Astrocyte of the cerebellum (primary cell): ENCODE results near the gene SH3BP4.

Experiments
- DNase-seq: peaks from one replicate; pipeline ENCODE4 v3.0.0-alpha.2; 2011; ENCODE audit warnings: low read depth
- H3K4me3 ChIP-seq: 2 replicates; pipeline ENCODE4 v1.5.1; 2011; ENCODE audit warnings: mild to moderate bottlenecking, low read depth, low read length, moderate library complexity
- in situ Hi-C: cut with HindIII; loops from 2 replicates; pipeline ENCODE4 v1.10.0; 2017; ENCODE audit warnings: low sequenced_read_pairs
- TF ChIP-seq, protein P1 (sequence below): IDR thresholded peaks from 2 replicates; pipeline ENCODE4 v1.5.1; 2012; ENCODE audit warnings: low read length, low read depth, moderate library complexity, mild to moderate bottlenecking; ENCODE audit errors: missing control alignments

Gene SH3BP4

DNA sequence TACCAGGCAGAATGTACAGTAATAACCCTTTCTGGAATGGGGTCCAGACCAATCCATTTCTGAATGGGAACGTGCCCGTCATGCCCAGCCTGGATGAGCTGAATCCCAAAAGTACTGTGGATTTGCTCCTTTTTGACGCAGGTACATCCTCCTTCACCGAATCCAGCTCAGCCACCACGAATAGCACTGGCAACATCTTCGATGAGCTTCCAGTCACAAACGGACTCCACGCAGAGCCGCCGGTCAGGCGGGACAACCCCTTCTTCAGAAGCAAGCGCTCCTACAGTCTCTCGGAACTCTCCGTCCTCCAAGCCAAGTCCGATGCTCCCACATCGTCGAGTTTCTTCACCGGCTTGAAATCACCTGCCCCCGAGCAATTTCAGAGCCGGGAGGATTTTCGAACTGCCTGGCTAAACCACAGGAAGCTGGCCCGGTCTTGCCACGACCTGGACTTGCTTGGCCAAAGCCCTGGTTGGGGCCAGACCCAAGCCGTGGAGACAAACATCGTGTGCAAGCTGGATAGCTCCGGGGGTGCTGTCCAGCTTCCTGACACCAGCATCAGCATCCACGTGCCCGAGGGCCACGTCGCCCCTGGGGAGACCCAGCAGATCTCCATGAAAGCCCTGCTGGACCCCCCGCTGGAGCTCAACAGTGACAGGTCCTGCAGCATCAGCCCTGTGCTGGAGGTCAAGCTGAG is 89.6 kb downstream of the SH3BP4 start:
- TF ChIP-seq, protein P1, sequence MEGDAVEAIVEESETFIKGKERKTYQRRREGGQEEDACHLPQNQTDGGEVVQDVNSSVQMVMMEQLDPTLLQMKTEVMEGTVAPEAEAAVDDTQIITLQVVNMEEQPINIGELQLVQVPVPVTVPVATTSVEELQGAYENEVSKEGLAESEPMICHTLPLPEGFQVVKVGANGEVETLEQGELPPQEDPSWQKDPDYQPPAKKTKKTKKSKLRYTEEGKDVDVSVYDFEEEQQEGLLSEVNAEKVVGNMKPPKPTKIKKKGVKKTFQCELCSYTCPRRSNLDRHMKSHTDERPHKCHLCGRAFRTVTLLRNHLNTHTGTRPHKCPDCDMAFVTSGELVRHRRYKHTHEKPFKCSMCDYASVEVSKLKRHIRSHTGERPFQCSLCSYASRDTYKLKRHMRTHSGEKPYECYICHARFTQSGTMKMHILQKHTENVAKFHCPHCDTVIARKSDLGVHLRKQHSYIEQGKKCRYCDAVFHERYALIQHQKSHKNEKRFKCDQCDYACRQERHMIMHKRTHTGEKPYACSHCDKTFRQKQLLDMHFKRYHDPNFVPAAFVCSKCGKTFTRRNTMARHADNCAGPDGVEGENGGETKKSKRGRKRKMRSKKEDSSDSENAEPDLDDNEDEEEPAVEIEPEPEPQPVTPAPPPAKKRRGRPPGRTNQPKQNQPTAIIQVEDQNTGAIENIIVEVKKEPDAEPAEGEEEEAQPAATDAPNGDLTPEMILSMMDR, result no peak
- H3K4me3 ChIP-seq, result no peak overlapping the region
- in situ Hi-C loops, result no loop called here
- DNase-seq, result no peak

DNA sequence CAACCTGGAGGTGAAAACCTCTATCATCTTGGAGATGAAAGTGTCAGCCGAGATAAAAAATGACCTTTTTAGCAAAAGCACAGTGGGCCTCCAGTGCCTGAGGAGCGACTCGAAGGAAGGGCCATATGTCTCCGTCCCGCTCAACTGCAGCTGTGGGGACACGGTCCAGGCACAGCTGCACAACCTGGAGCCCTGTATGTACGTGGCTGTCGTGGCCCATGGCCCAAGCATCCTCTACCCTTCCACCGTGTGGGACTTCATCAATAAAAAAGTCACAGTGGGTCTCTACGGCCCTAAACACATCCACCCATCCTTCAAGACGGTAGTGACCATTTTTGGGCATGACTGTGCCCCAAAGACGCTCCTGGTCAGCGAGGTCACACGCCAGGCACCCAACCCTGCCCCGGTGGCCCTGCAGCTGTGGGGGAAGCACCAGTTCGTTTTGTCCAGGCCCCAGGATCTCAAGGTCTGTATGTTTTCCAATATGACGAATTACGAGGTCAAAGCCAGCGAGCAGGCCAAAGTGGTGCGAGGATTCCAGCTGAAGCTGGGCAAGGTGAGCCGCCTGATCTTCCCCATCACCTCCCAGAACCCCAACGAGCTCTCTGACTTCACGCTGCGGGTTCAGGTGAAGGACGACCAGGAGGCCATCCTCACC is 90.2 kb downstream of the SH3BP4 start:
- TF ChIP-seq, protein P1, result no peak
- no peak for DNase-seq
- no peak overlapping the region for H3K4me3 ChIP-seq
- in situ Hi-C loops, result no loop called here

DNA sequence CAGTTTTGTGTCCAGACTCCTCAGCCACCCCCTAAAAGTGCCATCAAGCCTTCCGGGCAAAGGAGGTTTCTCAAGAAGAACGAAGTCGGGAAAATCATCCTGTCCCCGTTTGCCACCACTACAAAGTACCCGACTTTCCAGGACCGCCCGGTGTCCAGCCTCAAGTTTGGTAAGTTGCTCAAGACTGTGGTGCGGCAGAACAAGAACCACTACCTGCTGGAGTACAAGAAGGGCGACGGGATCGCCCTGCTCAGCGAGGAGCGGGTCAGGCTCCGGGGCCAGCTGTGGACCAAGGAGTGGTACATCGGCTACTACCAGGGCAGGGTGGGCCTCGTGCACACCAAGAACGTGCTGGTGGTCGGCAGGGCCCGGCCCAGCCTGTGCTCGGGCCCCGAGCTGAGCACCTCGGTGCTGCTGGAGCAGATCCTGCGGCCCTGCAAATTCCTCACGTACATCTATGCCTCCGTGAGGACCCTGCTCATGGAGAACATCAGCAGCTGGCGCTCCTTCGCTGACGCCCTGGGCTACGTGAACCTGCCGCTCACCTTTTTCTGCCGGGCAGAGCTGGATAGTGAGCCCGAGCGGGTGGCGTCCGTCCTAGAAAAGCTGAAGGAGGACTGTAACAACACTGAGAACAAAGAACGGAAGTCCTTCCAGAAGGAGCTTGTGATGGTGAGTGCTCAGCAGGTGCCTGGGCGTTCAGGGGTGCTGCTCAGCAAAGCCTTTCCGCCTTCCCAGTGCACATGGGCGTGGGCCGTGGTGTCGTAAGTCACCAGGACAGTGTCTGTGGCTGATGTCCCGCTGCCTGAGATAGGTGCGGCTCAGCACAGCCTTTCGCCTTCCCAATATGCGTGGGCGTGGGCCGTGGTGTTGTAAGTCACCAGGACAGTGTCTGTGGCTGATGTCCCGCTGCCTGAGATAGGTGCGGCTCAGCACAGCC is 91.0 kb downstream of the SH3BP4 start:
- H3K4me3 ChIP-seq, result no peak overlapping the region
- TF ChIP-seq, protein P1, result no peak
- in situ Hi-C loops, result no loop called here
- DNase-seq, result no peak

DNA sequence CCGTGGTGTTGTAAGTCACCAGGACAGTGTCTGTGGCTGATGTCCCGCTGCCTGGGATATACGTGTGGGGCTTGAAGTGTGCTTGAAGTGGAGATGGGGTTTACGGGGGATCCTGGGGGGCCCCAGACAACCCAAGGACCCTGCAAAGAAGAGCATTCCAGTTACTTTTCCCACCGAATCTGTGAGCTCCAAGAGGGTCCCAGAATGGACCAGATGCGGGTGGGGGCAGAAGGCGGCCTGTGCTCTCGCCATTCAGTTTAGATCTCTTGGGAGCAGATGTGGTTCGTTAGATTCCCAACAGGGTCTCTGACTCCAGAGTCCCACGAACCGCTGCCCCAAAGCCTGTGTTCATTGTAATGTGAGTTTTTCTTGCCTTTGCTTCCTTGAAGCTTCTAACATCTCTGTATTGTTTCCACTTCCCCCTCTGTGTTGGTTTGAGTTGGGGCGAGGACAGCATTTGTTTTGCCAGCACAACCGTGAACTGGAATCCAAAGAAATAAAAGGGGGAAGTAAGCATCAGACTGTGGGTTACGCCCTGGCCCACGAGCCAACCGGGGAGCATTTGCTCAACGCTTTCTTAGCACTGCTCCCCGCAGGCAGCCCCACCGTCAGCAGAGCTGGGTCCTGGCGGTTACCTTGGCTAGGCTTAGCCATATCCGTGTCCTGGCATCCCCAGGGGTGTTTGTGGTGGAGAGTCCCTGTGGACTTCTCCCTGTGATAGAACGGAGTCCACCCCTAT is 92.1 kb downstream of the SH3BP4 start:
- no peak for DNase-seq
- TF ChIP-seq, protein P1, result no peak
- in situ Hi-C loops, result no loop called here
- H3K4me3 ChIP-seq, result no peak overlapping the region

DNA sequence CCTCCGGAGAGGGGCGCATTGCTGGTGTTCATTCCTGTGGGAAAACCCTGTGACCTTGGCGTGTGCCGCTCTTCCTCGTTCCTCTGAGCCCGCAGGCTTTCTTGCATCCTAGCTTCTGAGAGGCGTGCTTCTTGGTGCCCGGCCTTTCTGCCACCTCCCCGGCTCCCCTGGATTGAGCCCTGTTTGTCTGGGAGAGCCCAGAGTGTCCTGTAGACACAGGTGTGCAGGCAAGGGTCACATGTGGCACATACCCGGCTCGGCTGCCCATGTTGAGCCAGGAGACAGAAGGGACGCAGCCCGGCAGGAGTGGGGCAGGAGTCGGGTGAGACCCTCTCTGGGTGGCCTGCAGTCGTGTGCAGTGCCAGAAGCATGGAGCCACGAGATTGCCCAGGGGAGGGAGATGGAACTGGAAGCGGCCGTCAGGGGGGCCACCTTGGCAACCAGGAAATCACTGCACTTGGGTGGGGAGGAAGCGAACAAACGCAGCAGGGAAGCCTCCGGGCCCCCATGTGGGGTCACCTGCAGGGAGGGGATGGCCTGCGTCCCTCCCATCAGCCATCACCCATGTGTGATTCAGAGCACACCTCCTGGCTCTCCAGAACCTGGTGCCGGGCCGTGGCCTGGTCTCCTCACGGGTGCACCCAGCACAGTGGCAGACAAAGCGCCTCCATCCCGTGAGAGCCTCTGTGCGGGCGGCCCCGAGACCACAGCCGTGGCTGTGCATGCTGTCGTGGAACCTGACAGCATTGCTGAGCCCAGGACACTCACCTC is 92.9 kb downstream of the SH3BP4 start:
- in situ Hi-C loops, result no loop called here
- no peak overlapping the region for H3K4me3 ChIP-seq
- no peak for DNase-seq
- TF ChIP-seq, protein P1, result no peak
